Measurements from ENCODE around the gene PODNL1.

Gene PODNL1

DNA sequence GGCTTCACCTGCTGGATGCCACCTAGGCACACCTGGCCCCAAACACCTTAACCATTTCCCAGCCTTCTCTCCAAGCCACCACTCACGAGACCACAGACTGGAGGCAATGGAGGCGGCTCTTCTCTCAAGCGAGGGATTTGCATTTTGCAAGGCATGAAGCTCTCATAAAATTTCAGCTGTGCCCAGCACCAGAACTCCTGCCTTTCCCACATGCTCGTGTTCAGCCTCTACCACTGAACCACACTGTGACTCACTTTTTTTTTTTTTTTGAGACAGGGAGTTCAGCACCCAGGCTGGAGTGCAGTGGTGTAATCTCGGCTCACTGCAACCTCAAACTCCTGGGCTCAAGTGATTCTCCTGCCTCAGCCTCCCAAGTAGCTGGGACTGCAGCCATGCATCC lies 50.7 kb downstream of the PODNL1 start:
- no peak for DNase-seq

DNA sequence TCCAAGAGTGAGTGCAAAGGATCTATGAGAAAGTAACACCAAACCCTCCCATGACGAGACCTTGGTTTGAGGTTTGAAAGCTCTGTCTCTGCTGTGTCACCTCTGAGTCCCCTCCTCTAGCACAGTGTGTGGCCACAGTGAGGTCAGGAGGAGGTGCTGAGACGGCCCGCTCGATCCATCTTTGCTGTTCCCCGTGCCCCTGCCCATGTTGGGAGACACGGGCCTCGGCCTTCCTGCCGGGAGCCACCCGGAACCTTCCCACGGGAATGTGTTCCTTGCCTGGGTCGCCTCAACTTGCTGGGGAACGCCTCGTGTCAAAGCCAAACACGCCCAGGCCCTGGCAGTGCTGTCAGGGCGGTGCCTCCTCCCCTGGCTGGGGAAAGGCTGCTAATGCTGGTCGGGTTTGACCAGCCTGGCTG lies 51.2 kb downstream of the PODNL1 start:
- DNase-seq: no peak

DNA sequence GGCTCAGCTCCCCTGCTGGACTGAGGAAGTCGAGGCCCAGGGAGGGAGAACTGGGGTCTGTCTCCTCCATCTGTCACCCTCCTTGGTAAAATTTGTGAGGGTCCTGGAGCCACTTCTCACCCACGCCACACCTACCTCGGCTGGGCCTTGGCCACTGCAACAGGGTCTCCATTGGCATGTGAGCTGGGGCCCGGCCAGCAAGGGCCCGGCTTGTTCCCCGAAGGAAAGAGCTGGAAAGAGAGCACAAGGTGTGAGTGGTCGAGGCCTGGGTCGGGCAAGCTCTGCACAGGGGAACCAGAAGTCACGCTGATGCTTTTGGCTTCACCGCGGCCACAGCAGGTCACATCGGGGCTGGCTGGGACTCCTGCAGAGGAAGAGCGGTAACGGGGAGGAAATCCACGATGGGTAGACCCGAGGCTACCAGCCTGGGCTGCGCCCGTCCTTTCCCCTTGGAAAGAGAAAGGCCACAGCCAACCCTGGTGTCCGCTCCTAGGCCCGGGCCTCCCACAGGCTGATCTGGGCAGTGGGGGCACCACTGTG lies 52.3 kb downstream of the PODNL1 start:
- DNase-seq: no peak

DNA sequence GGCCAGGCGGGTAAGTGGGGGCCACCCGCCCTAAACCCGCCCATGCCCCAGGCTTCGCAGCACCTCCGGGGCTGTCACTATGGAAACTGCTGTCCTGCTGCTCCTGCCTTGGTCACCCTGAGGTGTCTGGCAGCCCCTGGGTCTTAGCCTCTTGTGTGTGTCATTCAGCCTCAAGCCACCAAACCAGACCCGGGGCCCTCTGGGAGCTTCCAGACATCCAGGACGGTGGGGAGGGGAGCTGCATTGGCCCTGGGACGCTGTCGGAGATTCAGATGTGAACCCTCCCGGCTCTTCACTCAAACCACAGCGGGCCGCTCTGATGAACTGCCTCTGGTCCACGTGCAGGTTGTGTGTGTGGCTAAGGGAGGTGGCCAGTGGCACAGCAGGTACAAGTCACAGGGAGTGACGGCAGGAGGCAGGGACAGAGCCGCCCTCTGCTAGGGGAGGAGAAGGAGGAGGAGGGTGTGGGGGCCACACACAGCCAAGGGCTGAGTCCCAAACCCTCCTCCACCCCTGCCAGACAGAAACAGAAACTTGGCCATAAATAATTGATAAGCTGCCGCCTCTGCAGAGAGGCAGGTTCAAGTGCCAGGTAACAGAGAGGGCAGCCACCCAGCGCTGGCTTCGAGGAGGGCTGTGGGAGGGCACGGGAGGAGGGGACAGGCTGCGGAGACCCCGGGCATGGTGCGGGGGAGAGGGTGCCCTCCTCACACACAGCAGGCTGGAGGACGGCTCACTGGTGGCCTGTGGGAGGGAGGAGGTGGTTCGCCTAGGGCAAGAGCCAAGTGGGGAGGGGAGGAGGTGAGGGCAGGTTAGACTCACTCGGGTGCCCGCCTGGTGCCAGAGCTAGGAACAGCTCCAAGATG lies 53.3 kb downstream of the PODNL1 start:
- no peak for DNase-seq

DNA sequence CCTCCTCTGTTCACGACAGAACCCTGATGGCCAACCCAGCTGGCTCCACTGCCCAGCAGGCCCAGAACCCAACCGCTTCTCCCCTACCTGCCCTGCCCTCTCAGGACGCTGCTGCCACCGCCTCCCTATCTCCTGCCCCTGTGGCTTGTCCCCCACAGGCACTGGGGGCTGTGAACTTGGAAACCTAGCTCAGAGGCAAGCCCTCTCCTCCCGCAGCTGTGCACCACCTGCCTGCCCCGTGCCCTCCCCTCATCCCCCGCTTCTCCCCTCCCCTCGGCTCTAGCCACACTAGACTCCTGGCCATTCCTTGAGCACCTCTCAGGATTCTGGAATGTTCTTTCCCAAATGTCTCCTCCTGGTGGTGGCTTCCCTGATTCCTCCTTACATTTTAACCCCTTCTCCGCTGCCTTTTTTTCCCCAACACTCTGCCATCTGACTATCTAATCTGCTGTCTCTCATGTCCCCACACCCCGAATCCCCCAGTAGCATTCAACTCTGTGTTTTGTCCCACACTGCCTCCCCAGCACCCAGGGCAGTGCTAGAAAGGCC lies 54.6 kb downstream of the PODNL1 start:
- no peak for DNase-seq

DNA sequence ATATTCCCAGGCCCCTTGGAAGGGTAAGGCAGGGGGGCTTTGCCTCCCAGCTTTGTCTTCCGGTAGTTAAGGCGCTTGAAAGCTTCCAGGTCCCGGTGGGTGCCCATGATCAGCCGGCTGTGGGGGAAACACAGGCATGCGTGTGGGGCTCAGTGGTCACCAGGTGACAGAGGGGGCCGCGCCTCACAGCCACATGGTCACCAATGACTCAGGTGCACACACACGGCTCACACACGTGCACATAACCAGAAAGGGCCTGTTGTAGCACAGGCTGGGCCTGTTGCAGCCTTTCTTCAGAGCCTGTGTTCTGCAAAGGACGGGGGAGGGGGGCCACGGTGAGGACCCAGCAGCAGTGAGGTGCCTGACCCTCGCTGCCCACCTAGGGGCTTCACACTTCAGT lies 55.4 kb downstream of the PODNL1 start:
- DNase-seq: no peak

DNA sequence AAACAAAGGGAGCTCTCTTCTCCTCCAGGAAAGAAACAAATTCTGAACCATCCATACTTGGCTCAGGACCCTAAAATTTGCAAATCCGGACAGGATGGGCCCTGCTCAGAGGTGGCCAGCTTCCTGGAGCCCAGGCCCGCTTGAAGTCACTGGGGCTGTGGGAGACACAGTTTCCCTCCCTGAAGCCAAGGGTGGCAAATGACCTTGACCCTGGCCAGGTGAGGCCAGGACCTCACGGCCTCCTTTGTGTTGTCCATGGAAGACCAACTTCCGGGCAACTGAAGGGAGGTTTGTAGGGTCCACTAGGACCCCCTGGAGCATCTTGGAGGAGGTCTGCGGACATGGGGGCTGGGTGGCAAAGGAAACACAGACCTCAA lies 55.8 kb downstream of the PODNL1 start:
- DNase-seq: no peak

DNA sequence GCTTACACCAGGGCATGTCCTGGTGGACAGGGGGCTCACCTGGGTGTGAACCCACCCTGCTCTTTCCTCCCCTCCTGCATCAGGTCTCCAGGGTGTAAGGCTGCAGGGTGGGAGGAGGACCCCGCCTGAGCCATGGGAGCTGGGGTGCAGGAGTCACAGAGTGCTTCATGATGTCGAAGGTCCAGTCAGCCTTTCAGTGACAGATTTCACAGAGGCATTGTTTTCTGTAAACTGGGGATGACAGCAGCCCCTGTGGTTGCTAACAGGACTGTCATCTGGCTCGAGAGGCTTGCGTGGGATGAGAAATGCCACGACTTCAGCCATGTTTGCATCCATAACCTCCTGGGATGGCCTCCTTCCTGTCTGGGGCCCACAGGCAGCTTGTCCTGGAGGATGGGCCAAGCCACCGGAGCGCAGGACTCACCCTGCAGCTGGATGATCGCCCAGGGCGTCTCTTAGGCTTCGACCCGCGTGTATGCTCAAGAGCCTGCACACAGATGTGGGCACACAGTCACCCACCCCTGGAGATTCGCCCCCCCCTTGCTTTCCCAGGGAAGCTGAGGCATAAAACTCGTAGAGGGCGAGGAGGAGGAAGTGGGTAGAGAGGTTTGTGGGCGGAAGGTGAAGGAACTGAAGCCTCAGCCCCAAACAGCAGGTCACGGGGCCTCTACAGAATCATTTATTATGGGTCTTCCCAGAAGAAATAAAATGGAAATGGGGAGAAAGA lies 56.4 kb downstream of the PODNL1 start:
- DNase-seq: peak; percentile 65

DNA sequence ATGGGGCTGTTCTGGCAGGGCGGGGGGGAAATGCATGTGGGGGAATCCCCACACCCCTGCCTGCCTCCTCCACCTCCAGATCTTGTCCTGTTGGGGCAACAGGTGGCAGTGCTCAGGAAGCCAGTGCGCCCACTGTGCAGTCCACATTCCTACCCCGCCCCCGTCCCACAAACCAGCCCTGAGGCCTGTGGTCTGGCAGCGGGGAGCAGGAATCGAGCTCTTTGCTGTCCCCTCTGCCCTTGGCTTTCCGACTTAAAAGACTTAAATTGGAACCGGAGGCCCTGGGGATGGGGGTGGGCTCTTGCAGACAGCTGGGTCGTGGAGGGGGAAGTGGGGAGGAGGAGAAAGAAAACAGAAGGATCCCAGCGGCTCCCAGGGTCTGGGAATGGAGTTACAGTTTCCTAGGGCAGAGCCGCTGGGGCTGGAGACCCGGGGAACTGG lies 56.9 kb downstream of the PODNL1 start:
- peak; percentile 44 for DNase-seq

All from fibroblast of skin of abdomen (primary cell).